Astrocyte (in vitro differentiated cells and primary cell): Measurements from ENCODE around the gene XCR1.

Experiments used
- EZH2 ChIP-seq: IDR thresholded peaks from 2 replicates; pipeline ENCODE4 v1.6.1; 2012; ENCODE audit warnings: mild to moderate bottlenecking, low read length, inconsistent platforms; ENCODE audit not compliant: insufficient read depth
- TF ChIP-seq, protein P1 (sequence below): IDR thresholded peaks from 2 replicates; pipeline ENCODE4 v1.5.1; 2011; ENCODE audit warnings: low read depth, mild to moderate bottlenecking, inconsistent platforms, low read length, moderate library complexity; ENCODE audit not compliant: insufficient read depth

DNA sequence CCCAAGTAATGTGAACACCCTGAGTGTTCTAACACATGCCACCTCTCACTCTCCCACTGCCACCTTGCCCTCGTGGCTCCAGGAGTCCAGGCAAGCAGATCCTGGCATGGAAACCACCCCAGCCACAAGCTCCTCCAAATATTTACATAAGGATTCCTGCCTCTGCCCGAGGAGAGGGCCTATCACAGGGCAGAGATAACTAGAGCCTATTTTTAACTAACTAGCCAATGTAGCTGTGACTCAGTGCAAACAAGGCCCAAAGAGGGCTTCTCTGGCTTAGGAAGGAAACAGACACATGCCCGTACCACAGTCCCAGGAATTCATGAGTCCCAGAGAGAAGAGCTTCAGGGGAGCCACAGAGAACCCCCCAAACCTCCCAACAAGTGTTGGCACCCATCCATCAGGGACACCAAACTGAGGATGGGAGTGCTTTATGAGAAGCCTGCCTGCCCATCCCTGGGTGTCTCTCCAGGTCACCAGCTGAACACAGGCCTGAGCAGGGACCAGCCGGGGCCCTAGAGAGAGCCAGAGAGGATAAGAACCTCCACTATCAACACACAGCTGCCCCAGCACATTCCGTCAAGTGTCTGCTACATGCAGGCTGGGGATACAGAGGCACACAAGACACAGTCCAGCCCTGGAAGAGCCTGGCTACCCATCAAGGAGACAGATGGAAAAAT is 40.8 kb downstream of the XCR1 start:
- TF ChIP-seq, protein P1, sequence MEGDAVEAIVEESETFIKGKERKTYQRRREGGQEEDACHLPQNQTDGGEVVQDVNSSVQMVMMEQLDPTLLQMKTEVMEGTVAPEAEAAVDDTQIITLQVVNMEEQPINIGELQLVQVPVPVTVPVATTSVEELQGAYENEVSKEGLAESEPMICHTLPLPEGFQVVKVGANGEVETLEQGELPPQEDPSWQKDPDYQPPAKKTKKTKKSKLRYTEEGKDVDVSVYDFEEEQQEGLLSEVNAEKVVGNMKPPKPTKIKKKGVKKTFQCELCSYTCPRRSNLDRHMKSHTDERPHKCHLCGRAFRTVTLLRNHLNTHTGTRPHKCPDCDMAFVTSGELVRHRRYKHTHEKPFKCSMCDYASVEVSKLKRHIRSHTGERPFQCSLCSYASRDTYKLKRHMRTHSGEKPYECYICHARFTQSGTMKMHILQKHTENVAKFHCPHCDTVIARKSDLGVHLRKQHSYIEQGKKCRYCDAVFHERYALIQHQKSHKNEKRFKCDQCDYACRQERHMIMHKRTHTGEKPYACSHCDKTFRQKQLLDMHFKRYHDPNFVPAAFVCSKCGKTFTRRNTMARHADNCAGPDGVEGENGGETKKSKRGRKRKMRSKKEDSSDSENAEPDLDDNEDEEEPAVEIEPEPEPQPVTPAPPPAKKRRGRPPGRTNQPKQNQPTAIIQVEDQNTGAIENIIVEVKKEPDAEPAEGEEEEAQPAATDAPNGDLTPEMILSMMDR, result no peak
- no peak for TF ChIP-seq EZH2
